H1 (cell line): ENCODE measurements around the gene ME1. TPM values are rescaled to one million over a fixed set of nuclear protein-coding genes. Genes with fewer than 3 reads are reported as not detected.

ENCODE experiments used
- CTCF ChIA-PET: fragments of 300-600 bp; sonication (Branson Sonifier 250); formaldehyde crosslinking; loops from one replicate; lab custom pipeline; 2021; ENCODE audit not compliant: partially characterized antibody; lab: Charles Lee
- POLR2A ChIA-PET: fragments of 300-600 bp; sonication (Branson Sonifier 250); formaldehyde crosslinking; loops from one replicate; lab custom pipeline; 2021; ENCODE audit warnings: inconsistent platforms; ENCODE audit not compliant: partially characterized antibody; lab: Charles Lee
- DNase-seq, 2 experiments: peaks; one replicate each; pipeline versions ENCODE4 v3.0.0 to v3.0.0-alpha.2; 2010 to 2022; ENCODE audit warnings: low spot score in 2 of 2, low read depth in 1 of 2, mixed read lengths in 1 of 2
- FAIRE-seq: peaks from 2 replicates; lab custom pipeline; 2011; peaks lifted over from hg19 to GRCh38; lab: Jason Lieb, UNC
- H2AFZ ChIP-seq: 2 replicates; pipeline ENCODE4 v1.8.1; 2012; ENCODE audit warnings: low read length, inconsistent platforms
- H2AK5ac ChIP-seq: 2 replicates; pipeline ENCODE4 v1.6.1; 2013; ENCODE audit warnings: low read depth, low read length
- H2BK120ac ChIP-seq: replicated peaks from 2 replicates; pipeline ENCODE3; 2013; ENCODE audit warnings: low read depth, low read length, inconsistent platforms
- H2BK12ac ChIP-seq: 2 replicates; pipeline ENCODE4 v1.6.1; 2013; ENCODE audit warnings: low read depth, low read length
- H2BK15ac ChIP-seq: 2 replicates; pipeline ENCODE4 v1.6.1; 2013; ENCODE audit warnings: low read length
- H2BK20ac ChIP-seq: 2 replicates; pipeline ENCODE4 v1.6.1; 2013; ENCODE audit warnings: low read length
- H2BK5ac ChIP-seq: 2 replicates; pipeline ENCODE4 v1.6.1; 2013; ENCODE audit warnings: low read depth, low read length
- H3K14ac ChIP-seq: 2 replicates; pipeline ENCODE4 v1.6.1; 2013; ENCODE audit warnings: inconsistent platforms; ENCODE audit not compliant: insufficient read length
- H3K18ac ChIP-seq: 2 replicates; pipeline ENCODE4 v1.6.1; 2013; ENCODE audit warnings: low read length; ENCODE audit errors: extremely low read depth
- H3K23ac ChIP-seq: 2 replicates; pipeline ENCODE4 v1.6.1; 2013; ENCODE audit warnings: inconsistent platforms; ENCODE audit not compliant: insufficient read length
- H3K23me2 ChIP-seq: 2 replicates; pipeline ENCODE4 v1.6.1; 2013; ENCODE audit warnings: low read depth, low read length
- H3K27ac ChIP-seq: 2 replicates; pipeline ENCODE4 v1.6.1; 2011; ENCODE audit warnings: low read depth, low read length, inconsistent platforms
- H3K27me3 ChIP-seq, 4 experiments: replicated peaks in 1 of 4; 1 replicate in 1 of 4; 2 replicates in 3 of 4; pipeline versions ENCODE4 v1.6.1 to v1.8.1; 2011 to 2013; ENCODE audit warnings: low read length in 3 of 4, mild to moderate bottlenecking in 3 of 4, inconsistent platforms in 2 of 4, mixed read lengths in 2 of 4, moderate library complexity in 1 of 4; ENCODE audit not compliant: control insufficient read depth in 3 of 4, insufficient read depth in 3 of 4; ENCODE audit errors: extremely low read depth in 1 of 4
- H3K36me3 ChIP-seq, 4 experiments: 2 replicates each; pipeline versions ENCODE4 v1.6.1 to v1.8.1; 2011 to 2013; ENCODE audit warnings: mild to moderate bottlenecking in 4 of 4, low read length in 3 of 4, moderate library complexity in 2 of 4, control low read depth in 1 of 4, inconsistent platforms in 1 of 4; ENCODE audit not compliant: insufficient read depth in 4 of 4, control insufficient read depth in 2 of 4
- H3K4ac ChIP-seq: replicated peaks from 2 replicates; pipeline ENCODE3; 2013; ENCODE audit warnings: low read length, low read depth, mixed read lengths, inconsistent platforms; ENCODE audit not compliant: insufficient read length
- H3K4me1 ChIP-seq, 4 experiments: replicated peaks in 1 of 4; 1 replicate in 1 of 4; 2 replicates in 3 of 4; pipeline versions ENCODE4 v1.6.1 to v1.8.1; 2011 to 2013; ENCODE audit warnings: low read length in 3 of 4, inconsistent platforms in 2 of 4, mixed read lengths in 1 of 4; ENCODE audit not compliant: insufficient read depth in 4 of 4, control insufficient read depth in 3 of 4
- H3K4me2 ChIP-seq, 2 experiments: 2 replicates each; pipeline versions ENCODE4 v1.6.1 to v1.8.1; 2011 to 2013; ENCODE audit warnings: low read depth in 2 of 2, low read length in 2 of 2, control low read depth in 1 of 2, inconsistent platforms in 1 of 2, mild to moderate bottlenecking in 1 of 2; ENCODE audit not compliant: insufficient read depth in 1 of 2
- H3K4me3 ChIP-seq, 4 experiments: fragments of 200-600, 300-600 bp in 1 of 4; sonication (generic), shearing (Covaris generic), sonication (Bioruptor Twin) in 1 of 4; 2 replicates each; pipeline versions ENCODE4 v1.5.1 to v1.8.1; 2011 to 2016; ENCODE audit warnings: low read length in 4 of 4, low read depth in 3 of 4, control low read depth in 2 of 4, inconsistent platforms in 2 of 4, mild to moderate bottlenecking in 2 of 4, mixed read lengths in 1 of 4, moderate library complexity in 1 of 4; ENCODE audit not compliant: insufficient read depth in 2 of 4; ENCODE audit errors: extremely low read depth in 1 of 4
- H3K56ac ChIP-seq: replicated peaks from 2 replicates; pipeline ENCODE3; 2013; ENCODE audit warnings: low read depth, mild to moderate bottlenecking, mixed read lengths, low read length, inconsistent platforms; ENCODE audit not compliant: insufficient read length
- H3K79me1 ChIP-seq: 2 replicates; pipeline ENCODE4 v1.6.1; 2013; ENCODE audit warnings: low read depth, low read length, control low read depth
- H3K79me2 ChIP-seq, 2 experiments: 2 replicates each; pipeline versions ENCODE4 v1.6.1 to v1.8.1; 2012 to 2013; ENCODE audit warnings: low read length in 2 of 2, mild to moderate bottlenecking in 2 of 2, inconsistent platforms in 1 of 2; ENCODE audit not compliant: insufficient read depth in 2 of 2, control insufficient read depth in 1 of 2
- H3K9ac ChIP-seq, 4 experiments: replicated peaks in 1 of 4; 1 replicate in 1 of 4; 2 replicates in 3 of 4; pipeline versions ENCODE4 v1.6.1 to v1.8.1; 2011 to 2013; ENCODE audit warnings: low read depth in 3 of 4, low read length in 3 of 4, control low read depth in 2 of 4, mild to moderate bottlenecking in 2 of 4, moderate library complexity in 2 of 4, inconsistent platforms in 1 of 4; ENCODE audit errors: extremely low read depth in 1 of 4
- H3K9me3 ChIP-seq, 2 experiments: 2 replicates each; pipeline versions ENCODE4 v1.6.1 to v1.8.1; 2012 to 2013; ENCODE audit warnings: mild to moderate bottlenecking in 2 of 2, moderate library complexity in 2 of 2, control low read depth in 1 of 2, inconsistent platforms in 1 of 2, low read depth in 1 of 2, low read length in 1 of 2, mixed read lengths in 1 of 2; ENCODE audit not compliant: insufficient read depth in 2 of 2
- H4K20me1 ChIP-seq, 2 experiments: replicated peaks in 1 of 2; 2 replicates each; pipeline versions ENCODE3 to v1.8.1; 2011 to 2013; ENCODE audit warnings: inconsistent platforms in 2 of 2, low read length in 2 of 2, mild to moderate bottlenecking in 1 of 2; ENCODE audit not compliant: insufficient read depth in 2 of 2, control insufficient read depth in 1 of 2
- H4K5ac ChIP-seq: 2 replicates; pipeline ENCODE4 v1.6.1; 2013; ENCODE audit warnings: low read length, low read depth, mixed read lengths, inconsistent platforms; ENCODE audit not compliant: insufficient read length
- H4K8ac ChIP-seq: 2 replicates; pipeline ENCODE4 v1.8.0; 2013; ENCODE audit warnings: mild to moderate bottlenecking, moderate library complexity, low read length, inconsistent platforms; ENCODE audit not compliant: insufficient read depth; ENCODE audit errors: extremely low read depth
- H4K91ac ChIP-seq: replicated peaks from 2 replicates; pipeline ENCODE3; 2013; ENCODE audit warnings: low read length, mixed read lengths, inconsistent platforms; ENCODE audit not compliant: insufficient read length
- BCL11A ChIP-seq, 2 experiments: IDR thresholded peaks; one replicate each; pipeline ENCODE4 v1.6.1; 2011; ENCODE audit warnings: low read depth in 2 of 2, low read length in 2 of 2, mild to moderate bottlenecking in 2 of 2
- CREB1 ChIP-seq: IDR thresholded peaks from 2 replicates; pipeline ENCODE4 v1.6.1; 2012; ENCODE audit warnings: inconsistent platforms
- GABPA ChIP-seq: IDR thresholded peaks from 2 replicates; pipeline ENCODE4 v1.6.1; 2011; ENCODE audit warnings: mild to moderate bottlenecking, low read length, moderate library complexity, borderline replicate concordance; ENCODE audit not compliant: insufficient read depth
- JUND ChIP-seq: IDR thresholded peaks from 2 replicates; pipeline ENCODE4 v1.6.1; 2011; ENCODE audit warnings: mild to moderate bottlenecking, improper control_type of control experiment, low read length
- RNF2 ChIP-seq: fragments of 200-900, 300-1000 bp; sonication (generic); IDR thresholded peaks from 2 replicates; pipeline ENCODE4 v1.7.1; 2016; ENCODE audit warnings: borderline replicate concordance, low read depth, mild to moderate bottlenecking, antibody characterized with exemption, low read length; ENCODE audit not compliant: poor library complexity, severe bottlenecking; ENCODE audit errors: missing control alignments
- SIN3A ChIP-seq, 2 experiments: IDR thresholded peaks in 1 of 2; conservative IDR thresholded peaks in 1 of 2; 2 replicates each; pipeline ENCODE4 v1.6.1; 2011 to 2012; ENCODE audit warnings: low read length in 2 of 2, improper control_type of control experiment in 1 of 2, low read depth in 1 of 2, mild to moderate bottlenecking in 1 of 2
- SUZ12 ChIP-seq: fragments of 200-600 bp; sonication (generic); IDR thresholded peaks from 2 replicates; pipeline ENCODE4 v1.6.1; 2012; ENCODE audit warnings: mild to moderate bottlenecking, inconsistent platforms, low read length, moderate library complexity, mixed read lengths
- TCF12 ChIP-seq: IDR thresholded peaks from 2 replicates; pipeline ENCODE4 v1.6.1; 2011; ENCODE audit warnings: low read depth, mild to moderate bottlenecking, low read length
- TEAD4 ChIP-seq: IDR thresholded peaks from 2 replicates; pipeline ENCODE4 v1.6.1; 2012; ENCODE audit warnings: low read depth, low read length, inconsistent platforms, mixed read lengths
- ZNF274 ChIP-seq: IDR thresholded peaks from 2 replicates; pipeline ENCODE4 v1.7.0; 2012; ENCODE audit warnings: low read length, borderline replicate concordance; ENCODE audit errors: extremely low read depth
- WGBS, 2 experiments: shearing (Covaris generic) in 1 of 2; methylation state at CpG; one replicate each; pipeline versions ENCODE4 v1.1.6 to v1.1.7; 2013 to 2015; ENCODE audit warnings: low lambda C conversion rate in 2 of 2, mixed read lengths in 2 of 2, inconsistent platforms in 1 of 2, low coverage in 1 of 2, missing lambda C conversion rate in 1 of 2; ENCODE audit not compliant: insufficient replicate concordance in 2 of 2, insufficient coverage in 1 of 2, insufficient read length in 1 of 2; ENCODE audit errors: extremely low coverage in 1 of 2, missing lambda C conversion rate in 1 of 2; 5-methylcytosine and 5-hydroxymethylcytosine counted together
- polyA plus RNA-seq, 7 experiments: library from polyadenylated mRNA; depleted of rRNA in 3 of 7; stranded (reverse) in 5 of 7; unstranded in 2 of 7; fragments of >200 nt in 5 of 7; fragments of 200-250 nt in 2 of 7; gene quantifications; 1 replicate in 5 of 7; 2 replicates in 1 of 7; 4 replicates in 1 of 7; pipeline versions ENCODE4 v1.2.1 to v1.2.3, GENCODE V29; 2011 to 2013; ENCODE audit warnings: missing spikeins in 2 of 7, mixed read lengths in 2 of 7
- total RNA-seq: library from RNA; stranded (reverse); fragmentation: NEBNext Ultra II Directional; extraction: Animal tissue kit (Norgen Biotek cat#: 25700); gene quantifications from 2 replicates; pipeline ENCODE4 v1.2.1, GENCODE V29; 2021

ME1 gene
- total and polyA plus RNA-seq, 2 of the 8 experiments (the other 6 are each of a cell fraction or from before 2014, with no cell fraction given): 1.3 to 3.9 TPM

DNA sequence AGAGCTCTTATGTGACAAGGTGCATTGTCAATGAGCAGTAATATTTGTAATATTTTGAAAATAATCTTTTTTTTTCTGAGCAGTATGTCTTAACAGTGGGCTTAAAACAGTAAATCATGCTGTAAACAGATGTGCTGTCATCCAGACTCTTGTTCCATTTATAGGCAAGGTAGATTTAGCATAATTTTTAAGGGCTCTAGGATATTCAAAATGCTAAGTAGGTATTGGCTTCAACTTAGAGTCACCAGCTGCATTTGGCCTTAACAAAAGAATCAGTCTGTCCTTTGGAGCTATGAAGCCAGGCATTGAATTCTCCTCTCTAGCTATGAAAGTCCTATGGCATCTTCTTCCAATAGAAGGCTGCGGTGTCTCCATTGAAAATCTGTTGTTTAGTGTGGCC is 63.7 kb downstream of the ME1 start:
- DNase-seq (no peak), FAIRE-seq (no peak)
- Histone ChIP-seq H3K36me3 (no peaks in the 10 kb centered on the region), H2AK5ac (no peak overlapping the region), H3K27ac (no peak overlapping the region), H3K27me3 (no peaks in the 10 kb centered on the region), H3K4ac (no peak overlapping the region), H3K79me2 (no peaks in the 10 kb centered on the region), H2BK15ac (no peak overlapping the region), H2BK12ac (no peak overlapping the region), H3K18ac (no peak overlapping the region), H3K23ac (no peak overlapping the region), H4K5ac (no peak overlapping the region), H3K14ac (no peak overlapping the region), H4K8ac (no peak overlapping the region), H3K23me2 (no peaks in the 10 kb centered on the region), H3K4me3 (no peak overlapping the region), H3K4me1 (no peaks in the 10 kb centered on the region), H3K9me3 (no peaks in the 10 kb centered on the region), H3K4me2 (no peak overlapping the region), H3K56ac (no peak overlapping the region), H3K79me1 (no peaks in the 10 kb centered on the region), H2BK5ac (no peak overlapping the region), H4K20me1 (no peaks in the 10 kb centered on the region), H2BK120ac (no peak overlapping the region), H2BK20ac (no peak overlapping the region), H4K91ac (no peak overlapping the region), H2AFZ (no peak overlapping the region), H3K9ac (no peak overlapping the region)
- TF ChIP-seq RNF2: no peak
- no peak for TF ChIP-seq ZNF274
- no peak for TF ChIP-seq GABPA
- no peak for TF ChIP-seq CREB1
- TF ChIP-seq SIN3A (conservative IDR thresholded peaks at IDR 0.05 in 1 of 2, IDR thresholded peaks at IDR 0.05 in 1 of 2; ENCODE audit: low read depth in 1 of 2, low read length in 2 of 2): no peak
- no peak for TF ChIP-seq BCL11A (IDR thresholded peaks at IDR 0.05; ENCODE audit: low read depth in 2 of 2, low read length in 2 of 2)
- no peak for TF ChIP-seq SUZ12
- TF ChIP-seq TEAD4: no peak
- TF ChIP-seq TCF12: no peak
- no peak for TF ChIP-seq JUND
- ChIA-PET POLR2A (no interaction called here), CTCF (no interaction called here)
- 89% methylated on average over 1 of the region's 1 CpG; no CpG with 5 or more reads in 1 of the 2 experiments for WGBS, 2 experiments
